ENCODE measurements around the gene ARID5B.

DNA sequence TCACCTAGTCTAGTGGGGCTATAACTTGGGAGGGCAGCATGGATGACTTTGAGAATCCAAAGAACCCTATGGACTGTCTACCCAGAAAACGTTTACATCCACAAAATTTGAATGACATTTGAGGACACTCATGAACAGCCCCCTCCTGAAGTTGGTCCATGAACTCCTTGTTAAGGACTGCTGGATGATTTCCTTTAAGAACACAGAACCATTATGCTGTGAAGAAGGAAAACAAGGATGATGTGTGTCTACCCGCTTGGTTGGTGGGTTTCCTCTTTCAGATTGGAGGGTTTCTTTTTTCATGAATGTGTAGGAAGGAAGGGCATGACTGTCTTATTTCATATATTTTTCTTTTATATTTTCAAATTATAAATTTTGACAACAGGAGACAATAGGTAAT, 58.3 kb downstream of the ARID5B start:
- TF ChIP-seq ZNF214 (tag by site-specific recombination; IDR thresholded peaks at IDR 0.05; ENCODE audit: borderline replicate concordance) (no peak), ATF2 (tag by site-specific recombination; IDR thresholded peaks at IDR 0.05; ENCODE audit: low read depth) (no peak), ZNF324 (tag by site-specific recombination; IDR thresholded peaks at IDR 0.05) (no peak), CTCF (tag by site-specific recombination; IDR thresholded peaks at IDR 0.05) (no peak)

All from HEK293 (cell line).